ENCODE measurements around the gene ACY1. TPM values are rescaled to one million over a fixed set of nuclear protein-coding genes. Genes with fewer than 3 reads are reported as not detected.

Gene ACY1
- total RNA-seq, 1 experiment from 2014 or later, result 62.6 TPM

GRCh38 chr3:51941798-51942602 is 41.3 kb upstream of the ACY1 start, which contains the start of the genes PARP3 and RRP9:
PARP3 (plus strand) TSS chr3:51942363; CDS start chr3:51943356, 993 bp downstream.
RRP9 (minus strand) TSS chr3:51941904; CDS start chr3:51941867, 37 bp downstream.
- Mint-ChIP-seq H3K4me1 (peaks cover 17 to 18% of the 10 kb centered on the region in 2 experiments), H3K36me3 (ENCODE audit: insufficient read depth in 1 of 3, low read depth in 3 of 3) (peaks cover 21 to 35% (median 32%) of the 10 kb centered on the region in 3 experiments; a peak in 6 of 7 replicates), H3K27me3 (ENCODE audit: low read depth) (peaks cover 44% of the 10 kb centered on the region), H3K27ac (peak within 1 kb of the TSS; percentile 17 to 71 (median 19); a peak in 2 of 7 replicates), H3K4me3 (peak within 1 kb of the TSS; percentile 87 to 93), H3K9me3 (no peaks in the 10 kb centered on the region; a peak in 1 of 5 replicates)
- H3K14ac ChIP-seq (ENCODE audit: insufficient read depth, low read length), result no peak within 1 kb of the TSS
- H3K23ac ChIP-seq (ENCODE audit: insufficient read length, low read depth, low read length), result no peak within 1 kb of the TSS
- peak; percentile 100 for DNase-seq
- H3T11ph ChIP-seq (ENCODE audit: low read length), result no peak within 1 kb of the TSS
- H2BK15ac ChIP-seq (ENCODE audit: low read depth, low read length), result no peak within 1 kb of the TSS
- no peak within 1 kb of the TSS for H3K27ac ChIP-seq (ENCODE audit: insufficient read length, low read depth, low read length)
- no peak within 1 kb of the TSS for H2BK12ac ChIP-seq (ENCODE audit: insufficient read length, low read depth, low read length)
- H3K4me2 ChIP-seq (ENCODE audit: insufficient read depth, insufficient read length, low read length), result peak within 1 kb of the TSS; percentile 87
- no peaks in the 10 kb centered on the region for H3K27me3 ChIP-seq (ENCODE audit: insufficient read depth, low read length)
- H3K79me1 ChIP-seq (ENCODE audit: insufficient read depth, low read depth, low read length, poor library complexity, severe bottlenecking), result peaks cover 14% of the 10 kb centered on the region
- 0 out of 2 replicates have a peak, but pooled peaks cover 2% of the 10 kb centered on the region for H3K4me1 ChIP-seq (ENCODE audit: insufficient read depth, low read length)
- no peak within 1 kb of the TSS for H2BK20ac ChIP-seq (ENCODE audit: low read depth, low read length, poor library complexity, severe bottlenecking)
- no peak within 1 kb of the TSS for H2BK5ac ChIP-seq (ENCODE audit: insufficient read length, low read length)
- H4K91ac ChIP-seq (ENCODE audit: insufficient read length, low read depth, low read length), result no peak within 1 kb of the TSS
- no peak within 1 kb of the TSS for H3K56ac ChIP-seq (ENCODE audit: insufficient read length, low read depth, low read length)
- peak within 1 kb of the TSS; percentile 65 for H3K9ac ChIP-seq (ENCODE audit: extremely low read depth, insufficient read length, low read length)
- peak within 1 kb of the TSS; percentile 12 for H3K18ac ChIP-seq (ENCODE audit: insufficient read length, low read depth, low read length)
- no peak within 1 kb of the TSS for H3K4ac ChIP-seq (ENCODE audit: low read depth, low read length)
- H4K20me1 ChIP-seq (ENCODE audit: control insufficient read depth, insufficient read depth, insufficient read length), result no peaks in the 10 kb centered on the region
- no peaks in the 10 kb centered on the region for H3K9me3 ChIP-seq (ENCODE audit: control insufficient read depth, low read depth, low read length)
- no CpG with 5 or more reads among the region's 67 CpGs for WGBS (ENCODE audit: extremely low coverage, insufficient read length, low lambda C conversion rate)
- no peak within 1 kb of the TSS for H2BK120ac ChIP-seq (ENCODE audit: low read depth, low read length, poor library complexity, severe bottlenecking)
- TF ChIP-seq CTCF (conservative IDR thresholded peaks at IDR 0.05), result peak; percentile 100
- H4K5ac ChIP-seq (ENCODE audit: insufficient read length, low read depth, low read length), result no peak within 1 kb of the TSS
- no peak within 1 kb of the TSS for H2AK5ac ChIP-seq (ENCODE audit: insufficient read length, low read length)
- H4K8ac ChIP-seq (replicated peaks; ENCODE audit: insufficient read length, low read depth, low read length), result no peak within 1 kb of the TSS
- H3K79me2 ChIP-seq (ENCODE audit: insufficient read depth, low read length), result peaks cover 10% of the 10 kb centered on the region
- H3K23me2 ChIP-seq (ENCODE audit: insufficient read length, low read depth, low read length, poor library complexity, severe bottlenecking), result peaks cover 16% of the 10 kb centered on the region
- H2AFZ ChIP-seq (ENCODE audit: low read length), result no peak within 1 kb of the TSS

Measured in H9 (cell line).